CD14-positive monocyte (primary cell): ENCODE data around the gene ODAD2. TPM values are rescaled to one million over a fixed set of nuclear protein-coding genes. Genes with fewer than 3 reads are reported as not detected.

Source experiments
- DNase-seq, 3 donors: peaks; one replicate each; pipeline ENCODE4 v3.0.0-alpha.2; 2011 to 2022
- H2AFZ ChIP-seq: 2 replicates; pipeline ENCODE4 v1.6.0; 2012; ENCODE audit warnings: mild to moderate bottlenecking, low read depth, low read length, inconsistent platforms; ENCODE audit not compliant: insufficient read depth, poor library complexity, severe bottlenecking
- H3K27ac ChIP-seq, 2 donors: 1 replicate in 1 of 2; 2 replicates in 1 of 2; pipeline ENCODE4 v1.5.1; 2012 to 2013; ENCODE audit warnings: low read length in 2 of 2, control low read depth in 1 of 2, inconsistent platforms in 1 of 2, low read depth in 1 of 2, mild to moderate bottlenecking in 1 of 2
- H3K27me3 ChIP-seq, 2 donors: one replicate each; pipeline versions ENCODE4 v1.6.0 to v1.6.1; 2011 to 2013; ENCODE audit warnings: low read length in 2 of 2; ENCODE audit not compliant: control insufficient read depth in 2 of 2, insufficient read depth in 2 of 2
- H3K36me3 ChIP-seq, 2 donors: replicated peaks in 1 of 2; 1 replicate in 1 of 2; 2 replicates in 1 of 2; pipeline versions ENCODE4 v1.5.1 to v1.6.1; 2012 to 2013; ENCODE audit warnings: low read length in 2 of 2, control low read depth in 1 of 2, inconsistent platforms in 1 of 2, mild to moderate bottlenecking in 1 of 2; ENCODE audit not compliant: insufficient read depth in 2 of 2, control insufficient read depth in 1 of 2
- H3K4me1 ChIP-seq, 2 donors: 1 replicate in 1 of 2; 2 replicates in 1 of 2; pipeline versions ENCODE4 v1.5.1 to v1.6.1; 2012 to 2013; ENCODE audit warnings: low read length in 2 of 2, control low read depth in 1 of 2, inconsistent platforms in 1 of 2, mild to moderate bottlenecking in 1 of 2, moderate library complexity in 1 of 2; ENCODE audit not compliant: insufficient read depth in 2 of 2, control insufficient read depth in 1 of 2
- H3K4me2 ChIP-seq: replicated peaks from 2 replicates; pipeline ENCODE3; 2012; ENCODE audit warnings: low read length, moderate library complexity, mild to moderate bottlenecking; ENCODE audit not compliant: poor library complexity, severe bottlenecking; ENCODE audit errors: extremely low read depth
- H3K4me3 ChIP-seq, 3 experiments: fragments of 200-600 bp in 1 of 3; sonication (generic) in 1 of 3; replicated peaks in 1 of 3; 1 replicate in 2 of 3; 2 replicates in 1 of 3; pipeline ENCODE4 v1.5.1; 2011 to 2013; ENCODE audit warnings: low read length in 3 of 3, mild to moderate bottlenecking in 3 of 3, control low read depth in 2 of 3, low read depth in 2 of 3, inconsistent platforms in 1 of 3, moderate library complexity in 1 of 3
- H3K79me2 ChIP-seq: 2 replicates; pipeline ENCODE4 v1.6.0; 2012; ENCODE audit warnings: mild to moderate bottlenecking, control low read depth, inconsistent platforms, low read length, moderate library complexity; ENCODE audit not compliant: insufficient read depth
- H3K9ac ChIP-seq: 2 replicates; pipeline ENCODE4 v1.6.0; 2017; ENCODE audit warnings: low read length, mild to moderate bottlenecking; ENCODE audit not compliant: insufficient read depth, poor library complexity, severe bottlenecking
- H3K9me3 ChIP-seq, 2 donors: replicated peaks in 1 of 2; 1 replicate in 1 of 2; 2 replicates in 1 of 2; pipeline versions ENCODE4 v1.5.1 to v1.6.1; 2012 to 2013; ENCODE audit warnings: low read length in 2 of 2, control low read depth in 1 of 2; ENCODE audit not compliant: control insufficient read depth in 1 of 2, insufficient read depth in 1 of 2
- H4K20me1 ChIP-seq: 2 replicates; pipeline ENCODE4 v1.6.0; 2012; ENCODE audit warnings: mild to moderate bottlenecking, low read length, control low read depth, moderate library complexity; ENCODE audit not compliant: insufficient read depth
- H3K27ac Mint-ChIP-seq, 7 donors: one replicate each; pipeline ENCODE4 v1.8.0; 2020; ENCODE audit warnings: mild to moderate bottlenecking in 7 of 7, mixed read lengths in 7 of 7, moderate library complexity in 6 of 7, inconsistent platforms in 2 of 7
- H3K27me3 Mint-ChIP-seq, 3 donors: one replicate each; pipeline ENCODE4 v1.8.0; 2021 to 2022; ENCODE audit warnings: low read depth in 3 of 3, mild to moderate bottlenecking in 3 of 3, mixed read lengths in 3 of 3, moderate library complexity in 3 of 3, inconsistent platforms in 1 of 3
- H3K36me3 Mint-ChIP-seq, 2 donors: one replicate each; pipeline ENCODE4 v1.8.0; 2020; ENCODE audit warnings: mixed read lengths in 2 of 2, inconsistent platforms in 1 of 2, mild to moderate bottlenecking in 1 of 2
- H3K4me1 Mint-ChIP-seq: one replicate; pipeline ENCODE4 v1.8.0; 2020; ENCODE audit warnings: mild to moderate bottlenecking, mixed read lengths
- H3K4me3 Mint-ChIP-seq, 2 donors: one replicate each; pipeline ENCODE4 v1.8.0; 2020; ENCODE audit warnings: mild to moderate bottlenecking in 2 of 2, mixed read lengths in 2 of 2, moderate library complexity in 1 of 2
- H3K9me3 Mint-ChIP-seq, 7 donors: one replicate each; pipeline ENCODE4 v1.8.0; 2020 to 2022; ENCODE audit warnings: mixed read lengths in 7 of 7, mild to moderate bottlenecking in 6 of 7, moderate library complexity in 6 of 7, inconsistent platforms in 2 of 7
- WGBS: methylation state at CpG from one replicate; pipeline ENCODE4 v1.1.5; 2013; ENCODE audit warnings: missing lambda C conversion rate; ENCODE audit not compliant: insufficient coverage; 5-methylcytosine and 5-hydroxymethylcytosine counted together
- intact Hi-C, 2 donors: fragments of 100-400 bp; cut with micrococcal nuclease; formaldehyde crosslinking; loops; one replicate each; pipeline versions ENCODE4 v1.15.0 to v1.15.1; 2023
- polyA plus RNA-seq, 3 donors: library from polyadenylated mRNA; depleted of rRNA in 1 of 3; unstranded in 2 of 3; stranded (reverse) in 1 of 3; fragments of 300-500 nt in 2 of 3; fragments of >200 nt in 1 of 3; fragmentation: Illumina TruSeq in 2 of 3; gene quantifications; 1 replicate in 2 of 3; 2 replicates in 1 of 3; pipeline ENCODE4 v1.2.3, GENCODE V29; 2012 to 2021
- TF ChIP-seq, protein P1 (sequence below): fragments of 200-600 bp; IDR thresholded peaks from one replicate; pipeline ENCODE4 v1.8.0; 2022; ENCODE audit warnings: antibody characterized with exemption, mild to moderate bottlenecking

ODAD2 gene
- polyA plus RNA-seq, 3 donors = not detected

DNA sequence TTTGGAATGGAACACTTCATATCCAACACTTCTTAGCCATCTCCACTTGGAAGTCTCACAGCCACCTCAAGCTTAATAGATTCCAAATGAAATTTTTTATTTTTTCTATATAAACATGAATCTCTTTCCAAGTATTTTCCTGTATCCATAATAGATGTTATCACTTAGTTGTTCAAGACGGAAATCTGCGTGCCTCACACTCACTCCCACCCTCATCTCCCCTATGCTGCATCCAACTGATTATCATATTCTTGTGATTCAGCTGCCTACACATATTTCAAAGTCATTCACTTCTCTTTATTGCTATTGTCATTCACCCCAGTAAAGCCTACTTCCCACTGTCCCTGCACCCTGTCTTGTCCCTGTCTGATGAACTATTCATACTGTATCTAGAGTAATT lies 183.0 kb downstream of the ODAD2 start:
- no peak overlapping the region for H3K4me3 ChIP-seq
- Mint-ChIP-seq H3K27me3 (no peaks in the 10 kb centered on the region), H3K27ac (no peak overlapping the region), H3K4me3 (no peak overlapping the region), H3K4me1 (peaks cover 2% of the 10 kb centered on the region), H3K36me3 (no peaks in the 10 kb centered on the region), H3K9me3 (peaks cover 0 to 3% (median 0%) of the 10 kb centered on the region in 7 donors)
- intact Hi-C loops = no loop called here
- TF ChIP-seq, protein P1, sequence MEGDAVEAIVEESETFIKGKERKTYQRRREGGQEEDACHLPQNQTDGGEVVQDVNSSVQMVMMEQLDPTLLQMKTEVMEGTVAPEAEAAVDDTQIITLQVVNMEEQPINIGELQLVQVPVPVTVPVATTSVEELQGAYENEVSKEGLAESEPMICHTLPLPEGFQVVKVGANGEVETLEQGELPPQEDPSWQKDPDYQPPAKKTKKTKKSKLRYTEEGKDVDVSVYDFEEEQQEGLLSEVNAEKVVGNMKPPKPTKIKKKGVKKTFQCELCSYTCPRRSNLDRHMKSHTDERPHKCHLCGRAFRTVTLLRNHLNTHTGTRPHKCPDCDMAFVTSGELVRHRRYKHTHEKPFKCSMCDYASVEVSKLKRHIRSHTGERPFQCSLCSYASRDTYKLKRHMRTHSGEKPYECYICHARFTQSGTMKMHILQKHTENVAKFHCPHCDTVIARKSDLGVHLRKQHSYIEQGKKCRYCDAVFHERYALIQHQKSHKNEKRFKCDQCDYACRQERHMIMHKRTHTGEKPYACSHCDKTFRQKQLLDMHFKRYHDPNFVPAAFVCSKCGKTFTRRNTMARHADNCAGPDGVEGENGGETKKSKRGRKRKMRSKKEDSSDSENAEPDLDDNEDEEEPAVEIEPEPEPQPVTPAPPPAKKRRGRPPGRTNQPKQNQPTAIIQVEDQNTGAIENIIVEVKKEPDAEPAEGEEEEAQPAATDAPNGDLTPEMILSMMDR = no peak
- no peak overlapping the region for H2AFZ ChIP-seq
- peak in 1 of 3 donors; percentile 12 for DNase-seq
- H3K9ac ChIP-seq = no peak overlapping the region
- no peak overlapping the region for H3K4me2 ChIP-seq
- peak overlapping the region in 1 of 2 donors; percentile 60 for H3K27ac ChIP-seq
- no peaks in the 10 kb centered on the region for H3K27me3 ChIP-seq
- H3K9me3 ChIP-seq = no peaks in the 10 kb centered on the region
- no CpG with 5 or more reads among the region's 2 CpGs for WGBS
- no peaks in the 10 kb centered on the region for H3K79me2 ChIP-seq
- no peaks in the 10 kb centered on the region for H3K36me3 ChIP-seq
- H4K20me1 ChIP-seq = no peaks in the 10 kb centered on the region
- peaks cover 13 to 15% of the 10 kb centered on the region in 2 donors for H3K4me1 ChIP-seq

DNA sequence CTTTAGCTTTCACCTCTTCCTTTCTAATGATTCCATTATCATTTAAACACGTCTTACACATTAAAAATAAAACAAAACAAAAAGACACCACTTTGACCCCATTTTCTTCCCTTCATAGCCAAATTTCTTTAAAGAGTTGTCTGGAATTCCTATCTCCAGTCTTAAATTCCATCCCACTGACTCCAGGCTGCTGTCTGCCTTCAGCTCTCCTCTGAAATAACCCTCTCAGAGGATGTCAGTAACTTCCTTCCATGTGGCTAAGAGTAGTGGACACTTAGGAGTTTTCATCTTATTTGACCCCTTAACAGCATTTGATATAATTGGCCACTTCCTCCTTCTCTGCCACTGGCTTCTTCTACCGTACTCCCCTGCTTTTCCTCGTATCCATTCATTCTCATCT lies 183.6 kb downstream of the ODAD2 start:
- H3K4me1 ChIP-seq = peaks cover 13 to 15% of the 10 kb centered on the region in 2 donors
- H3K27me3 Mint-ChIP-seq = no peaks in the 10 kb centered on the region
- H3K79me2 ChIP-seq = no peaks in the 10 kb centered on the region
- H3K27ac ChIP-seq = no peak overlapping the region
- H3K4me2 ChIP-seq = no peak overlapping the region
- no peaks in the 10 kb centered on the region for H3K36me3 Mint-ChIP-seq
- H3K4me3 ChIP-seq = no peak overlapping the region
- H3K27me3 ChIP-seq = no peaks in the 10 kb centered on the region
- intact Hi-C loops = no loop called here
- no peak overlapping the region for H3K9ac ChIP-seq
- no peak overlapping the region for H3K27ac Mint-ChIP-seq
- DNase-seq = no peak
- TF ChIP-seq, protein P1 = no peak
- no peaks in the 10 kb centered on the region for H3K36me3 ChIP-seq
- H3K4me1 Mint-ChIP-seq = peaks cover 4% of the 10 kb centered on the region
- peaks cover 0 to 3% (median 0%) of the 10 kb centered on the region in 7 donors for H3K9me3 Mint-ChIP-seq
- WGBS = 73% methylated on average over 3 of the region's 3 CpGs
- no peak overlapping the region for H2AFZ ChIP-seq
- no peaks in the 10 kb centered on the region for H4K20me1 ChIP-seq
- H3K4me3 Mint-ChIP-seq = no peak overlapping the region
- no peaks in the 10 kb centered on the region for H3K9me3 ChIP-seq
